Gastrocnemius medialis (tissue), 4 donors: ENCODE measurements around the gene ARL11.

Experiments
- CTCF ChIP-seq, 5 experiments: fragments of 450-650 bp in 3 of 5; fragments of 200-600 bp in 2 of 5; sonication (generic) in 2 of 5; IDR thresholded peaks in 4 of 5; conservative IDR thresholded peaks in 1 of 5; 1 replicate in 4 of 5; 2 replicates in 1 of 5; pipeline ENCODE4 v1.5.1; 2016 to 2019; ENCODE audit warnings: antibody characterized with exemption in 5 of 5, mild to moderate bottlenecking in 3 of 5, moderate library complexity in 3 of 5
- POLR2A ChIP-seq, 2 donors: fragments of 450-650 bp; IDR thresholded peaks; one replicate each; pipeline ENCODE4 v1.6.1; 2017; ENCODE audit warnings: antibody characterized with exemption in 2 of 2, mild to moderate bottlenecking in 2 of 2, moderate library complexity in 2 of 2

GRCh38 chr13:49670828-49671227 is 42.5 kb downstream of the ARL11 start:
- TF ChIP-seq CTCF (IDR thresholded peaks at IDR 0.05 in 4 of 5, conservative IDR thresholded peaks at IDR 0.05 in 1 of 5) (no peak), POLR2A (IDR thresholded peaks at IDR 0.05) (no peak)
